HL-60 (cell line): Measurements from ENCODE around the gene RAPSN.
A peak's percentile ranks its signal among the peaks of the same experiment; 100 is the strongest.

ENCODE experiments used
- CTCF ChIP-seq: IDR thresholded peaks from one replicate; pipeline ENCODE4 v1.5.1; 2011; ENCODE audit warnings: low read length, control low read depth, inconsistent platforms; ENCODE audit not compliant: insufficient read depth
- POLR2AphosphoS5 ChIP-seq: IDR thresholded peaks from 2 replicates; pipeline ENCODE4 v1.6.1; 2012; ENCODE audit warnings: low read depth
- REST ChIP-seq: IDR thresholded peaks from 2 replicates; pipeline ENCODE4 v1.6.1; 2012; ENCODE audit warnings: low read depth; ENCODE audit not compliant: insufficient replicate concordance

DNA sequence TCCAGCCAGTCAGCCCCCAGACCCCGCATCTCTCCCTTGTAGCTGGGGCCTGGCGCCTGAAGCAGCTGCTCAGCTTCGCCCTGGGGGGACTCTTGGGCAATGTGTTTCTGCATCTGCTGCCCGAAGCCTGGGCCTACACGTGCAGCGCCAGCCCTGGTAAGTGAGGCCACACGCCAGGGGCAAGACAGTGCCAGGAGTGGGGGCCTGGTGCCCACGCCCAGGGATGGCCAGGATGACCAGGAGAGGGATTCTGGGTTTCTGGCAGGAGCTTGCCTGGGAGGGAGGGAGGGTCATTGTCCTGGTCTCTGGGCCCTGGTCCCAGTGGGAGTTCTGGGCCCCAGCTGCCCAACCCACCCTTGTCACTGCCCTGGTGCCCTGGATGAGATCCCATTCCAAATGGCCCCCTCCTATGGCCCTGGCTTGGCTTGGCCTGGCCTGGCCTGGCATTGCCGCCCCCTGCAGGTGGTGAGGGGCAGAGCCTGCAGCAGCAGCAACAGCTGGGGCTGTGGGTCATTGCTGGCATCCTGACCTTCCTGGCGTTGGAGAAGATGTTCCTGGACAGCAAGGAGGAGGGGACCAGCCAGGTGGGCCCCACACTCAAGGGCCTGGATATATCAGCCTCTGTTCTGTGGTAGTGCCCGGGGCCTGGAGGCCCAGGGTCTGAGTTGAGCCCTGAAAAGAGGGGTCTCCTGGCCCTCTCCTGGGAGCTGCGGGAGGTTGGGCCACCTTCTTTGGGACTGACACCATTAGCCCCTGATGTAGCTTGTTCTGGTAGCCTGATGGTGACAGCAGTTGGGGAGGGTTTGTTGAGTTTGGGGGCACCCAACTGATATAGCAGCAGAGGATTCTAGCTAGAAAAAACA lies 36.8 kb downstream of the RAPSN start:
- TF ChIP-seq CTCF (peak; percentile 91), REST (no peak), POLR2AphosphoS5 (no peak)
